Tibial nerve (tissue), 4 donors: Measurements from ENCODE around the gene BCHE. TPM values are rescaled to one million over a fixed set of nuclear protein-coding genes. Genes with fewer than 3 reads are reported as not detected.

Source experiments
- DNase-seq, 2 donors: peaks; one replicate each; pipeline ENCODE4 v3.0.0-alpha.2; 2019; ENCODE audit warnings: low spot score in 2 of 2
- H3K27ac ChIP-seq, 4 donors: fragments of 200-600 bp; sonication (generic) in 3 of 4; one replicate each; pipeline ENCODE4 v1.5.1; 2017 to 2019; ENCODE audit warnings: mild to moderate bottlenecking in 1 of 4
- H3K27me3 ChIP-seq, 2 donors: fragments of 200-600 bp; sonication (generic) in 1 of 2; one replicate each; pipeline versions ENCODE4 v1.5.1 to v1.6.0; 2017 to 2019
- H3K36me3 ChIP-seq, 3 donors: fragments of 200-600 bp; sonication (generic); one replicate each; pipeline ENCODE4 v1.5.1; 2018 to 2019
- H3K4me1 ChIP-seq, 4 donors: fragments of 200-600 bp; sonication (generic) in 3 of 4; one replicate each; pipeline ENCODE4 v1.5.1; 2017 to 2019
- H3K4me3 ChIP-seq, 4 donors: fragments of 200-600 bp; sonication (generic) in 3 of 4; one replicate each; pipeline ENCODE4 v1.5.1; 2017 to 2019; ENCODE audit warnings: mild to moderate bottlenecking in 1 of 4, moderate library complexity in 1 of 4
- H3K9me3 ChIP-seq, 4 donors: fragments of 200-600 bp; sonication (generic) in 3 of 4; one replicate each; pipeline ENCODE4 v1.5.1; 2017 to 2019
- EP300 ChIP-seq, 2 donors: sonication (generic); formaldehyde crosslinking; IDR thresholded peaks; one replicate each; pipeline ENCODE4 v1.6.1; 2017; ENCODE audit warnings: antibody characterized with exemption in 2 of 2, mild to moderate bottlenecking in 1 of 2
- POLR2A ChIP-seq, 2 donors: fragments of 450-650 bp; IDR thresholded peaks; one replicate each; pipeline ENCODE4 v1.6.1; 2017; ENCODE audit warnings: antibody characterized with exemption in 2 of 2, mild to moderate bottlenecking in 2 of 2, moderate library complexity in 2 of 2
- WGBS, 2 donors: methylation state at CpG; one replicate each; pipeline ENCODE4 v1.1.5; 2018; 5-methylcytosine and 5-hydroxymethylcytosine counted together
- total RNA-seq, 4 donors: library from RNA; depleted of rRNA; stranded (reverse); fragments of >200 nt; gene quantifications; one replicate each; pipeline ENCODE4 v1.1.0, GENCODE V29; 2016
- TF ChIP-seq, protein P1 (sequence below), 5 experiments: fragments of 200-600 bp in 3 of 5; fragments of 450-650 bp in 2 of 5; sonication (generic) in 3 of 5; IDR thresholded peaks; one replicate each; pipeline ENCODE4 v1.5.1; 2016 to 2019; ENCODE audit warnings: antibody characterized with exemption in 5 of 5, mild to moderate bottlenecking in 3 of 5, moderate library complexity in 2 of 5

BCHE gene
- total RNA-seq, 4 donors from 2014 or later, result 0.30 to 1.3 (median 0.98) TPM; not detected in 1

DNA sequence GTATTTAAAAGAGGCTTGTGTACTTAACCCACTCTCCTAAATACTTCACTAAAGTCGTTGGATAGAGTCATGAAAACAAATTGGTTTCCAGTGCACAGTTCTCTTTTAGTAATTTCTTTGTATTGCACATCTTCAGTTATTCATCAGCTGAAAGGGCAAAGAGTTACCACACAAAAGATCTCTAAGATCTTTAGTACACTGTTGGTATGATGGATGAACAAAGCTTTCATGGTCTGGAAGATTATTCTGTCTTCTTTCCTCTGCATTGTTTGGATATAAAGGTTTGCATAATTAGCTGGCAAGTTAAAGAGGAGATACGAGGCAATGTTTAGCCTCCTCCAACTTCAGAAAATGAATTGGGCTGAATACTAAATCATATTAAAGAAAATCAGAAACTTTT lies 40.5 kb downstream of the BCHE start:
- Histone ChIP-seq H3K27ac (no peak overlapping the region), H3K36me3 (no peaks in the 10 kb centered on the region), H3K27me3 (no peaks in the 10 kb centered on the region), H3K4me3 (no peak overlapping the region), H3K9me3 (no peaks in the 10 kb centered on the region), H3K4me1 (no peaks in the 10 kb centered on the region)
- WGBS, 2 donors, result 28 to 31% methylated on average over 2 of the region's 2 CpGs
- DNase-seq, result no peak
- TF ChIP-seq EP300 (IDR thresholded peaks at IDR 0.05) (no peak), POLR2A (IDR thresholded peaks at IDR 0.05) (no peak)
- TF ChIP-seq, protein P1, sequence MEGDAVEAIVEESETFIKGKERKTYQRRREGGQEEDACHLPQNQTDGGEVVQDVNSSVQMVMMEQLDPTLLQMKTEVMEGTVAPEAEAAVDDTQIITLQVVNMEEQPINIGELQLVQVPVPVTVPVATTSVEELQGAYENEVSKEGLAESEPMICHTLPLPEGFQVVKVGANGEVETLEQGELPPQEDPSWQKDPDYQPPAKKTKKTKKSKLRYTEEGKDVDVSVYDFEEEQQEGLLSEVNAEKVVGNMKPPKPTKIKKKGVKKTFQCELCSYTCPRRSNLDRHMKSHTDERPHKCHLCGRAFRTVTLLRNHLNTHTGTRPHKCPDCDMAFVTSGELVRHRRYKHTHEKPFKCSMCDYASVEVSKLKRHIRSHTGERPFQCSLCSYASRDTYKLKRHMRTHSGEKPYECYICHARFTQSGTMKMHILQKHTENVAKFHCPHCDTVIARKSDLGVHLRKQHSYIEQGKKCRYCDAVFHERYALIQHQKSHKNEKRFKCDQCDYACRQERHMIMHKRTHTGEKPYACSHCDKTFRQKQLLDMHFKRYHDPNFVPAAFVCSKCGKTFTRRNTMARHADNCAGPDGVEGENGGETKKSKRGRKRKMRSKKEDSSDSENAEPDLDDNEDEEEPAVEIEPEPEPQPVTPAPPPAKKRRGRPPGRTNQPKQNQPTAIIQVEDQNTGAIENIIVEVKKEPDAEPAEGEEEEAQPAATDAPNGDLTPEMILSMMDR (IDR thresholded peaks at IDR 0.05), result no peak

DNA sequence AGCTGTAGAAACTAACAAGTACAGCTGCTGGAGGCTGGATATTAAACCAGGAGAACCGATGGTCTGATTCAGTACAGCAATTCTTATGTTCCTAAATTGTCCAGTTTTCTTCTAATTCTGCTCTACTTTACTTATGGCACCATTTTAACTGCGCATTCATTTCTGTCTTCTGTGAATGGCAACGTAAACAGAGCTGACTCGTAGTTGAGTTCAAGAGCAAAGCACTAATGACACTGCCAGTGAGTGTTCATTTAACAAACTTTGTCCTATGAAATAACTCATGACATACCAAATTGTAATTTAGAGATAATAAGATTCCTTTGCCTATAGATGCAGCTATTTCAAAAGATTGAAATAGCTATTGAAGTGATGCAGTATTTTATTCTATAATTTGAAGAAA lies 48.7 kb downstream of the BCHE start:
- Histone ChIP-seq H3K27me3 (no peaks in the 10 kb centered on the region), H3K4me1 (no peaks in the 10 kb centered on the region), H3K4me3 (no peak overlapping the region), H3K27ac (no peak overlapping the region), H3K36me3 (no peaks in the 10 kb centered on the region), H3K9me3 (no peaks in the 10 kb centered on the region)
- TF ChIP-seq, protein P1 (IDR thresholded peaks at IDR 0.05), result no peak
- TF ChIP-seq EP300 (IDR thresholded peaks at IDR 0.05) (no peak), POLR2A (IDR thresholded peaks at IDR 0.05) (no peak)
- DNase-seq, result no peak
- 65 to 73% methylated on average over 4 of the region's 4 CpGs for WGBS, 2 donors

DNA sequence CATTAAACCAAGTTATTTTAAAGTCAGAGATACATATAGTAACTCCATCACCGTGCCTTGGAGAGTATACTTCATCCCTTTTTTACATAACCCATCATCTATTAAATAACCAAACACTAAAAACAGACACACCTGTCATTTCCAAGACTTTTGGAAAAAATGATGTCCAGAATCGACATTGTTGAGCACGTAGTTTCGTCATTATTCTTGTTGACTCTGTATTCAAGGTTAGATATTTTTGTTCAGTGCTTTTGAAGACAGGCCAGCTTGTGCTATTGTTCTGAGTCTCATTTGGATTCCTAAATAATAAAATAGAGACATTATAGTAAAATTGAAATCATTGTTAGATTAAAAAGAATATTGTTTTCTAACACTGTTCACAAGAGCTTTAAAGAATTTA lies 51.2 kb downstream of the BCHE start:
- TF ChIP-seq EP300 (IDR thresholded peaks at IDR 0.05), result no peak
- TF ChIP-seq, protein P1 (IDR thresholded peaks at IDR 0.05), result no peak
- no peak for TF ChIP-seq POLR2A (IDR thresholded peaks at IDR 0.05)
- DNase-seq, result no peak
- Histone ChIP-seq H3K9me3 (no peaks in the 10 kb centered on the region), H3K27me3 (no peaks in the 10 kb centered on the region), H3K36me3 (no peaks in the 10 kb centered on the region), H3K4me1 (no peaks in the 10 kb centered on the region), H3K27ac (no peak overlapping the region), H3K4me3 (no peak overlapping the region)
- whole genome bisulfite sequencing, 2 donors, result 77 to 84% methylated on average over 4 of the region's 4 CpGs

DNA sequence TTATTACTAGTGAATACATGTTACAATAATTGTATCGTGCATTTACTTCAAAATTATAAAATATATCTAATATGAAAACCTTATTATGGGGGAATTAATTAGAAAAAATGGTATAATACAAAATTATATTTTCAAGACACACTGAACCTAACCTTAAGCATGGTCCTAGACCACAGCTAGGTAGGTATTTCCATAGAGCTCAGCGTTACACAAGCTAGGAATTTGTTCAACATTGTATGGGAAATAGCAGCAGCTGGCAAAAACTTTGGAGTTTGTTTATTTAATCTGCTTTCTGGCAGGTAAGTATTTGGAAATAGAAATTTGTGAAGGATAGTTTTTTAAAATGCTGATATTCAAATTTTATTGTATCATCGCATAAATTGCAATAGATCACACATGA lies 52.9 kb downstream of the BCHE start:
- Histone ChIP-seq H3K36me3 (no peaks in the 10 kb centered on the region), H3K4me3 (no peak overlapping the region), H3K27ac (no peak overlapping the region), H3K4me1 (no peaks in the 10 kb centered on the region), H3K27me3 (no peaks in the 10 kb centered on the region), H3K9me3 (no peaks in the 10 kb centered on the region)
- no peak for DNase-seq
- 93 to 96% methylated on average over 3 of the region's 3 CpGs for WGBS, 2 donors
- TF ChIP-seq EP300 (IDR thresholded peaks at IDR 0.05) (no peak), POLR2A (IDR thresholded peaks at IDR 0.05) (no peak)
- TF ChIP-seq, protein P1 (IDR thresholded peaks at IDR 0.05), result no peak

DNA sequence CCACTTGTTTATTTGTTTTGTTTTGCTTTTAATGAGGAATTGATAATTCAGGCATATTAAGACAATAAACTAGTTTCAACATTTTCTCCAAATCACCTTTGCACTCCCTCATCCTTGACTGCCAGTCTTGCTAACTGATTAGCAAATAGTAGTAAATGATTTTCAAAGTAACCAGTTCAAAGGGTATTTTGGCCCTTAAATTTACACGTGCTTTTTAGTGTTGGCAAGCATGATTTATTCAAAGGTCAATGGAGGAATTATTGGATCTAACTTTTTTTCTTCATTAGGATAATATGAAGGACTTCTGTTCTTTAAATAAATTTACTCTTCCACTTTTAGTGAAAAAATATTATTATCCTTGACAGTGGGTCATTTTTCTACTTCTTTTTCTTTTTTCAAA lies 53.8 kb downstream of the BCHE start:
- no peaks in the 10 kb centered on the region for H3K9me3 ChIP-seq

More for the DNA sequence above, 53.8 kb downstream of the BCHE start:
- Histone ChIP-seq H3K36me3 (no peaks in the 10 kb centered on the region), H3K4me1 (no peaks in the 10 kb centered on the region), H3K27me3 (no peaks in the 10 kb centered on the region), H3K4me3 (no peak overlapping the region), H3K27ac (no peak overlapping the region)
- no peak for DNase-seq
- TF ChIP-seq, protein P1 (IDR thresholded peaks at IDR 0.05), result no peak
- TF ChIP-seq EP300 (IDR thresholded peaks at IDR 0.05) (no peak), POLR2A (IDR thresholded peaks at IDR 0.05) (no peak)
- 58 to 68% methylated on average over 1 of the region's 1 CpG for WGBS, 2 donors
